HepG2 (cell line): ENCODE data around the gene TIGAR. TPM values are rescaled to one million over a fixed set of nuclear protein-coding genes. Genes with fewer than 3 reads are reported as not detected.

Experiments
- AKNA ChIP-seq: sonication (generic); formaldehyde crosslinking; IDR thresholded peaks from 2 replicates; pipeline ENCODE4 v1.4.0; 2020; ENCODE audit warnings: missing genetic modification reagents, borderline replicate concordance
- CHD2 ChIP-seq: IDR thresholded peaks from 2 replicates; pipeline ENCODE4 v1.6.1; 2011; ENCODE audit warnings: low read depth, low read length, improper control_type of control experiment
- CSRNP2 ChIP-seq: sonication (generic); formaldehyde crosslinking; conservative IDR thresholded peaks from 2 replicates; pipeline ENCODE4 v1.8.0; 2022; ENCODE audit warnings: low read depth, missing genetic modification reagents
- FOXK1 ChIP-seq: sonication (generic); formaldehyde crosslinking; IDR thresholded peaks from 2 replicates; pipeline ENCODE4 v1.4.0; 2020; ENCODE audit warnings: low read depth, missing genetic modification reagents, borderline replicate concordance
- KLF16 ChIP-seq, 2 experiments: sonication (generic) in 1 of 2; formaldehyde crosslinking in 1 of 2; IDR thresholded peaks; 2 replicates each; pipeline versions ENCODE4 v1.6.1 to v1.8.0; 2016 to 2023; ENCODE audit warnings: missing genetic modification reagents in 2 of 2, missing compliant biosample characterization in 1 of 2
- PATZ1 ChIP-seq: sonication (generic); formaldehyde crosslinking; IDR thresholded peaks from 2 replicates; pipeline ENCODE4 v1.4.0; 2020; ENCODE audit warnings: missing genetic modification reagents
- PHB2 ChIP-seq: fragments of 450-650 bp; IDR thresholded peaks from 2 replicates; pipeline ENCODE4 v1.6.1; 2018; ENCODE audit not compliant: partially characterized antibody
- PRDM10 ChIP-seq: sonication (generic); formaldehyde crosslinking; IDR thresholded peaks from 2 replicates; pipeline ENCODE4 v1.4.0; 2020; ENCODE audit warnings: low read depth, missing genetic modification reagents
- SRSF9 ChIP-seq: fragments of 200-400 bp; formaldehyde crosslinking; IDR thresholded peaks from 2 replicates; pipeline ENCODE4 v1.6.1; 2018; ENCODE audit warnings: borderline replicate concordance, mild to moderate bottlenecking, low read depth, low read length; ENCODE audit not compliant: insufficient read depth, poor library complexity, severe bottlenecking
- ZNF430 ChIP-seq: sonication (generic); formaldehyde crosslinking; IDR thresholded peaks from 2 replicates; pipeline ENCODE4 v1.9.0; 2021; ENCODE audit warnings: mild to moderate bottlenecking, missing genetic modification reagents
- ZNF589 ChIP-seq: sonication (generic); formaldehyde crosslinking; conservative IDR thresholded peaks from 2 replicates; pipeline ENCODE4 v1.8.0; 2022; ENCODE audit warnings: mild to moderate bottlenecking, moderate library complexity, missing genetic modification reagents
- ZNF780A ChIP-seq: sonication (generic); formaldehyde crosslinking; IDR thresholded peaks from 2 replicates; pipeline ENCODE4 v1.8.0; 2022; ENCODE audit warnings: mild to moderate bottlenecking, missing genetic modification reagents, moderate library complexity
- ZNF883 ChIP-seq: sonication (generic); formaldehyde crosslinking; IDR thresholded peaks from 2 replicates; pipeline ENCODE4 v1.5.1; 2020; ENCODE audit warnings: mild to moderate bottlenecking, missing genetic modification reagents; ENCODE audit errors: not compliant biosample characterization
- polyA plus RNA-seq, 8 experiments: library from polyadenylated mRNA; depleted of rRNA in 3 of 8; stranded (reverse) in 7 of 8; unstranded in 1 of 8; fragments of >200 nt; fragmentation: Illumina TruSeq in 4 of 8; extraction: Trizol in 4 of 8; gene quantifications; 2 replicates each; pipeline versions ENCODE4 v1.2.1 to v1.2.3, GENCODE V29; 2011 to 2016; ENCODE audit warnings: low read depth in 4 of 8, missing spikeins in 1 of 8, mixed read lengths in 1 of 8; ENCODE audit not compliant: insufficient read depth in 1 of 8
- total RNA-seq, 5 experiments: library from RNA; depleted of rRNA; stranded (reverse); fragments of >200 nt; fragmentation: Illumina TruSeq; extraction: Trizol; gene quantifications; 2 replicates each; pipeline ENCODE4 v1.2.3, GENCODE V29; 2016; ENCODE audit warnings: low read depth in 1 of 5
- TF ChIP-seq, protein P1 (sequence below): sonication (generic); formaldehyde crosslinking; IDR thresholded peaks from 2 replicates; pipeline ENCODE4 v1.4.0; 2020; ENCODE audit warnings: missing genetic modification reagents, borderline replicate concordance

Gene TIGAR
- total and polyA plus RNA-seq, 2 of the 13 experiments (the other 11 are each of a cell fraction or from before 2014, with no cell fraction given), result 2.6 to 21.8 TPM

DNA sequence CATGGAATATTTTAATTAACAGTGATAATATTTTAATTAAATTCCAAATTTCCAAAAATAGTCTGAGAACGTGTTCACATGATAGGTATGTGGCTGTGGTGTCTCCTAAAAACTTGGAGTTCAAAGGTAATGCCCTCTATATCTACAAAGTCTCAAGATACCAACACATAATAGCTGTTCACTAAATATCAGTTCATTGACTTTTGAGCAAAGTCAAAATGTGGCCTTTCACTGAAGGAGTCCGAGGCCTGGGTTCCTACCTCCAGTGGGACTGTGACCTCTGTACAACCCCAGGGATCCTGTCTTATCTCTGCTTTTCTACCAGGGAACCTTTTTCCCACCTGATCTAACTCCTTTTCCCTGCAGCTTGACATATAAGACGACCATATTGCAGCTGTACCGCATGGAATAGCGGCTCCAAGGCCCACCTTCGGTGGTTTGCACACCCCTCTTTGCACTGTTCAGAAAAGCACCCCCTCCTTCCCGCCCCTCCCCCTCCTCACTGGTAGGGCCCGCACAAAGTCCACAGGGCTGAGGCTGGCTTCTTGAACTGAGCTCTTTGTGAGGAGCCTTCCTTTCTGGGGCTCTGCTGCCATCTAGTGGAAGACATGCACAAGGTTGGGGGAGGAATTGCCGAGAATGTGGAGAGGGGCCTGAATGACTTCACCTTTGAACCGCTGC lies 44.3 kb upstream of the TIGAR start (continued):
- TF ChIP-seq AKNA (no peak), CHD2 (no peak), FOXK1 (CRISPR knock-in tag) (no peak), ZNF430 (no peak), PATZ1 (CRISPR knock-in tag) (peak; percentile 69), SRSF9 (no peak), KLF16 (CRISPR knock-in tag; IDR thresholded peaks at IDR 0.05) (peak in 1 of 2 experiments; percentile 51; a peak in 1 of 4 replicates), ZNF589 (CRISPR knock-in tag) (no peak), PRDM10 (CRISPR knock-in tag) (no peak), PHB2 (no peak), ZNF883 (CRISPR knock-in tag) (no peak), ZNF780A (CRISPR knock-in tag) (no peak), CSRNP2 (CRISPR knock-in tag) (no peak)
- TF ChIP-seq, protein P1, sequence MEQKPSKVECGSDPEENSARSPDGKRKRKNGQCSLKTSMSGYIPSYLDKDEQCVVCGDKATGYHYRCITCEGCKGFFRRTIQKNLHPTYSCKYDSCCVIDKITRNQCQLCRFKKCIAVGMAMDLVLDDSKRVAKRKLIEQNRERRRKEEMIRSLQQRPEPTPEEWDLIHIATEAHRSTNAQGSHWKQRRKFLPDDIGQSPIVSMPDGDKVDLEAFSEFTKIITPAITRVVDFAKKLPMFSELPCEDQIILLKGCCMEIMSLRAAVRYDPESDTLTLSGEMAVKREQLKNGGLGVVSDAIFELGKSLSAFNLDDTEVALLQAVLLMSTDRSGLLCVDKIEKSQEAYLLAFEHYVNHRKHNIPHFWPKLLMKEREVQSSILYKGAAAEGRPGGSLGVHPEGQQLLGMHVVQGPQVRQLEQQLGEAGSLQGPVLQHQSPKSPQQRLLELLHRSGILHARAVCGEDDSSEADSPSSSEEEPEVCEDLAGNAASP (CRISPR knock-in tag), result 0 out of 2 replicates have a peak, but pooled peaks have one; percentile 21
